PC-3 (cell line): ENCODE results near the gene GIT2. TPM values are rescaled to one million over a fixed set of nuclear protein-coding genes. Genes with fewer than 3 reads are reported as not detected.

Source experiments
- ATAC-seq: fragments of 200-7000 bp; cut with Tn5 transposase; 2 replicates; pipeline ENCODE4 v1.9.1; 2020; ENCODE audit warnings: mild to moderate bottlenecking, moderate library complexity
- BruUV-seq: library from RNA; stranded (reverse); fragments of 400-500 nt; replicated peaks from 2 replicates; lab custom pipeline; 2021; lab: Mats Ljungman, UMichigan
- CTCF ChIA-PET: fragments of 300-600 bp; sonication (Branson Sonifier 250); formaldehyde crosslinking; loops from one replicate; lab custom pipeline; 2022; ENCODE audit warnings: antibody characterized with exemption; lab: Charles Lee
- POLR2A ChIA-PET: fragments of 300-600 bp; sonication (Branson Sonifier 250); formaldehyde crosslinking; loops from one replicate; lab custom pipeline; 2022; ENCODE audit warnings: antibody characterized with exemption; ENCODE audit not compliant: unreplicated experiment; lab: Charles Lee
- DNase-seq: peaks from one replicate; pipeline ENCODE4 v3.0.0-alpha.2; 2015
- H2AFZ ChIP-seq: fragments of 300-600 bp; sonication (generic); 2 replicates; pipeline ENCODE4 v1.6.0; 2016; ENCODE audit warnings: antibody characterized with exemption, low read length
- H3F3A ChIP-seq: fragments of 300-600 bp; sonication (generic); one replicate; pipeline ENCODE4 v1.6.0; 2017; ENCODE audit warnings: antibody characterized with exemption, low read length, control low read depth, mild to moderate bottlenecking; ENCODE audit not compliant: unreplicated experiment
- H3K27ac ChIP-seq: fragments of 300-600 bp; sonication (generic); 2 replicates; pipeline ENCODE4 v1.5.1; 2016; ENCODE audit warnings: mild to moderate bottlenecking, low read length
- H3K27me3 ChIP-seq: fragments of 300-600 bp; sonication (generic); 2 replicates; pipeline ENCODE4 v1.6.1; 2016; ENCODE audit warnings: low read length, mixed read lengths
- H3K36me3 ChIP-seq: fragments of 300-600 bp; sonication (generic); 2 replicates; pipeline ENCODE4 v1.6.1; 2016; ENCODE audit warnings: low read depth, mixed run types, low read length, mixed read lengths
- H3K4me1 ChIP-seq: fragments of 300-600 bp; sonication (generic); 2 replicates; pipeline ENCODE4 v1.5.1; 2016; ENCODE audit warnings: low read length; ENCODE audit not compliant: insufficient read depth
- H3K4me2 ChIP-seq: fragments of 300-600 bp; sonication (generic); 2 replicates; pipeline ENCODE4 v1.6.0; 2016; ENCODE audit warnings: low read length
- H3K4me3 ChIP-seq: fragments of 300-600 bp; sonication (generic); 2 replicates; pipeline ENCODE4 v1.5.1; 2016; ENCODE audit warnings: mild to moderate bottlenecking, low read length, mixed read lengths
- H3K79me2 ChIP-seq: fragments of 300-600 bp; sonication (generic); 2 replicates; pipeline ENCODE4 v1.6.1; 2017; ENCODE audit warnings: low read length, mixed read lengths
- H3K9ac ChIP-seq: fragments of 300-600 bp; sonication (generic); 2 replicates; pipeline ENCODE4 v1.6.0; 2016; ENCODE audit warnings: mild to moderate bottlenecking, low read length
- H3K9me2 ChIP-seq: fragments of 300-600 bp; sonication (generic); replicated peaks from 2 replicates; pipeline ENCODE4 v1.6.1; 2016; ENCODE audit warnings: mixed run types, low read length, mixed read lengths
- H3K9me3 ChIP-seq: fragments of 300-600 bp; sonication (generic); 2 replicates; pipeline ENCODE4 v1.6.1; 2016; ENCODE audit warnings: low read length, mixed read lengths
- H4K20me1 ChIP-seq: fragments of 300-600 bp; sonication (generic); 2 replicates; pipeline ENCODE4 v1.6.1; 2016; ENCODE audit warnings: low read length, mixed read lengths
- EZH2 ChIP-seq: fragments of 300-600 bp; sonication (generic); IDR thresholded peaks from one replicate; pipeline ENCODE4 v1.6.1; 2017; ENCODE audit warnings: antibody characterized with exemption, mild to moderate bottlenecking, low read length; ENCODE audit not compliant: unreplicated experiment
- EZH2phosphoT487 ChIP-seq: fragments of 300-600 bp; sonication (generic); IDR thresholded peaks from 2 replicates; pipeline ENCODE4 v1.6.1; 2018; ENCODE audit warnings: mild to moderate bottlenecking, antibody characterized with exemption, low read length, borderline replicate concordance
- intact Hi-C: fragments of 100-400 bp; cut with micrococcal nuclease; formaldehyde crosslinking; loops from 2 replicates; pipeline ENCODE4 v1.9.0; 2023
- total RNA-seq: library from RNA; depleted of rRNA; stranded (reverse); fragments of >200 nt; gene quantifications from 2 replicates; pipeline ENCODE4 v1.2.3, GENCODE V29; 2014
- TF ChIP-seq, protein P1 (sequence below): fragments of 300-600 bp; sonication (generic); conservative IDR thresholded peaks from 2 replicates; pipeline ENCODE4 v1.5.1; 2017; ENCODE audit warnings: antibody characterized with exemption, low read depth, mild to moderate bottlenecking, low read length

GIT2 gene
- total RNA-seq, 1 experiment from 2014 or later: 26.8 TPM

DNA sequence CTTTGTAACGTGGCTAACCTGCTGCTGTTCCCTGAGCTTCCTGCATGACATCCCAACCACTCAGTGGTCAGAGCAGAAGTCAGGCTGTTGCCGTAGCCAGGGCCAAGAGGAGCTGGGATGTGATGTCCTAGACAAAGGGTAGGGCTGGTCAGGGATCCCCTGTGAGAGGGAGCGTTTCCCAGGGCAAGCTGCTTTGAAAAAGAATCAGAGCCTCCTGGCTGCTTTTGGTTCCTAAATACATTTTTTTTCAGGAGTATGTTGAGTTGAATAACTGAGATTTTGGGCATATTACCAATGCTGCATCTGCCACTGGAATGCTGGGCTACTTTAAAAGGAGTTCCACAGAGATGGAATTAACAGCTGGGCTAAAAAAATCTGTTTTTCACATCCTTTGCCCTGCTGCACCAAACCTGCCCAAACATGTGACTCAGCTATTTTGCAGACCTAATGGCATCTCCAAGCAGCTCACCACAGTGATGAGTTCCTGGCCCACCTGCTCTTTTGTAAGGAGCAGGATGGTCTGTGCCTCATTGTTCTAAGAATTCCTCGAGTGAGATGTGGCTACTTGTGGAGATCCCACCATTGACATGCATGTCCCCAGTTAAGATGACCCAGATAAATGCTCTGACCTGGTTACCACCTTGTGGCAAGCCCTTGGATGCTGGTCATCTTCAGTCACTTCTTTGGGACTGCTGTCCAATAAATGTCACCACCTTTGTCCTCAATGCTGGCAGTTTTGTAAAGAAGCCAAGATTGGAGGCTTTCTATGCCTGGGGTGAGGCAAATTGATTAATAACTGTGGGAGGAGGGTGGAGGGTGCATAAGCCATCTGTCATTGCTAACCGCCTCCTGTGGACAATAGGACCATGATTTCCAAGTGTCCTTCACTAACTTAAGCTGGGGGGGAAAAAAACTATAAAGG lies 27.2 kb upstream of the GIT2 start:
- ATAC-seq (no peak), DNase-seq (no peak)
- Histone ChIP-seq H2AFZ (no peak overlapping the region), H3K27me3 (no peaks in the 10 kb centered on the region), H3K36me3 (peaks cover 64% of the 10 kb centered on the region), H3K4me2 (no peak overlapping the region), H3K9ac (no peak overlapping the region), H3K4me3 (no peak overlapping the region), H4K20me1 (no peaks in the 10 kb centered on the region), H3K4me1 (peaks cover 21% of the 10 kb centered on the region), H3F3A (no peaks in the 10 kb centered on the region), H3K9me3 (no peaks in the 10 kb centered on the region), H3K79me2 (no peaks in the 10 kb centered on the region), H3K27ac (no peak overlapping the region), H3K9me2 (no peaks in the 10 kb centered on the region)
- POLR2A ChIA-PET: interaction anchor here (0.6 kb wide), 1 partner anchor 16 kb away, joined by 3 read pairs; no protein-coding TSS in a partner anchor
- BruUV-seq: no TSS peak
- TF ChIP-seq EZH2 (no peak), EZH2phosphoT487 (no peak)
- TF ChIP-seq, protein P1, sequence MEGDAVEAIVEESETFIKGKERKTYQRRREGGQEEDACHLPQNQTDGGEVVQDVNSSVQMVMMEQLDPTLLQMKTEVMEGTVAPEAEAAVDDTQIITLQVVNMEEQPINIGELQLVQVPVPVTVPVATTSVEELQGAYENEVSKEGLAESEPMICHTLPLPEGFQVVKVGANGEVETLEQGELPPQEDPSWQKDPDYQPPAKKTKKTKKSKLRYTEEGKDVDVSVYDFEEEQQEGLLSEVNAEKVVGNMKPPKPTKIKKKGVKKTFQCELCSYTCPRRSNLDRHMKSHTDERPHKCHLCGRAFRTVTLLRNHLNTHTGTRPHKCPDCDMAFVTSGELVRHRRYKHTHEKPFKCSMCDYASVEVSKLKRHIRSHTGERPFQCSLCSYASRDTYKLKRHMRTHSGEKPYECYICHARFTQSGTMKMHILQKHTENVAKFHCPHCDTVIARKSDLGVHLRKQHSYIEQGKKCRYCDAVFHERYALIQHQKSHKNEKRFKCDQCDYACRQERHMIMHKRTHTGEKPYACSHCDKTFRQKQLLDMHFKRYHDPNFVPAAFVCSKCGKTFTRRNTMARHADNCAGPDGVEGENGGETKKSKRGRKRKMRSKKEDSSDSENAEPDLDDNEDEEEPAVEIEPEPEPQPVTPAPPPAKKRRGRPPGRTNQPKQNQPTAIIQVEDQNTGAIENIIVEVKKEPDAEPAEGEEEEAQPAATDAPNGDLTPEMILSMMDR: no peak
- CTCF ChIA-PET: interaction anchor here (0.7 kb wide), 1 partner anchor 18 kb away, joined by 3 read pairs; no protein-coding TSS in a partner anchor
- intact Hi-C loops: no loop called here

DNA sequence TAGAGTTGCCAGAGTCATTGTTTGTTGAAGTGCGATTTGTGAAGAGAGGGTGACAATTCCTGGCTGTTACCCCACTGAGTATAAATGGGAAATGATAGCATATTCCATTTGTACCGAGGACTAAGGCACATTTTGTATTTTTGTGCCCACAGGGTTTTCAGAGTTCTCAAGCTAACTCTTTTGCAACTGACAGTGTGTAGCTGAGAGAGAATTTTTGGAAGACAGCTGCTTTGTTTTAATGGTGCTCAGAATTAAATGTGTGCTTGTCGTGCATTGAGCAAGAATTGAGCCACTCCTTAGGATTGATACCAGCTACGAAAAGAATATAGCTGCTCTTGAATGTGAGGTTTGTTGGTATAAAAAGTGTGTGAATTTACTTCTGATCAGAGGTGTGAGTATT lies 24.8 kb upstream of the GIT2 start:
- Histone ChIP-seq H4K20me1 (no peaks in the 10 kb centered on the region), H3K4me1 (peaks cover 21% of the 10 kb centered on the region), H3K27me3 (no peaks in the 10 kb centered on the region), H3K9me2 (no peaks in the 10 kb centered on the region), H3K27ac (no peak overlapping the region), H3K9me3 (no peaks in the 10 kb centered on the region), H3K9ac (no peak overlapping the region), H3K36me3 (peaks cover 59% of the 10 kb centered on the region), H3K4me2 (no peak overlapping the region), H3K79me2 (no peaks in the 10 kb centered on the region), H3F3A (no peaks in the 10 kb centered on the region), H3K4me3 (no peak overlapping the region), H2AFZ (no peak overlapping the region)
- no peak for ATAC-seq
- DNase-seq: no peak
- TF ChIP-seq, protein P1: no peak
- no peak for TF ChIP-seq EZH2
- no peak for TF ChIP-seq EZH2phosphoT487
- CTCF ChIA-PET: no interaction called here
- POLR2A ChIA-PET: no interaction called here
- intact Hi-C loops: no loop called here
- no TSS peak for BruUV-seq

DNA sequence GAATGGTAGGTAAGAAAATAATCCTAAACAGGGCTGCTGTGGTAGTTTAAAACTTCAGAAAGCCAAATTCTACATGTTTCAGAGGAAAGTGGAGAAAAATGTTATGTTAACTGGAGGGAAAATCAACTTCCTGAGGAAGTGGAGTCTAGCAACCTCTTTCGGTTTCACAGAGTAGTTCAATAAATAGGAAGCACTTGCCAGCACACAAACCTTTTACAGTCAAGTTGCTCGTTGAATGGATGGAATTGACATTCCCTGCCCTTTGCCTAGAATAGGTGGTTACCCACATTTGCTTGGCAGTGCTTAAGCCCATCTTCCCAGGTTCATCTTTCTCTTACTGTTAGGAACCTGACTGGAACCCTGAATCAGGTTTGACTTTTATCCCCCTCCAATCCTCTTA lies 19.0 kb upstream of the GIT2 start:
- DNase-seq (no peak), ATAC-seq (no peak)
- H3K36me3 ChIP-seq: peaks cover 44% of the 10 kb centered on the region
- H3K9me3 ChIP-seq: no peaks in the 10 kb centered on the region
- no peak overlapping the region for H3K4me3 ChIP-seq
- H3K4me1 ChIP-seq: no peaks in the 10 kb centered on the region
- ChIA-PET CTCF (interaction anchor here (0.6 kb wide), 1 partner anchor 9 kb away, joined by 3 read pairs; no protein-coding TSS in a partner anchor), POLR2A (no interaction called here)
- no peaks in the 10 kb centered on the region for H3K9me2 ChIP-seq
- H3K27me3 ChIP-seq: no peaks in the 10 kb centered on the region
- no peak overlapping the region for H3K4me2 ChIP-seq
- no peak overlapping the region for H3K27ac ChIP-seq
- no peak overlapping the region for H3K9ac ChIP-seq
- peaks cover 22% of the 10 kb centered on the region for H3K79me2 ChIP-seq
- no peaks in the 10 kb centered on the region for H3F3A ChIP-seq
- TF ChIP-seq EZH2phosphoT487 (no peak), EZH2 (no peak)
- TF ChIP-seq, protein P1: no peak
- no peak overlapping the region for H2AFZ ChIP-seq
- no TSS peak for BruUV-seq
- H4K20me1 ChIP-seq: no peaks in the 10 kb centered on the region
- intact Hi-C loops: no loop called here
